DND-41 (cell line): Measurements from ENCODE around the gene YTHDC1.

ENCODE experiments used
- CTCF ChIP-seq: IDR thresholded peaks from 2 replicates; pipeline ENCODE4 v1.5.1; 2012; ENCODE audit warnings: borderline replicate concordance, low read length, moderate library complexity, mild to moderate bottlenecking; ENCODE audit not compliant: poor library complexity, severe bottlenecking; ENCODE audit errors: extremely low read depth
- EZH2 ChIP-seq: IDR thresholded peaks from 3 replicates; pipeline ENCODE4 v1.6.1; 2012; ENCODE audit warnings: borderline replicate concordance, low read depth, mild to moderate bottlenecking, moderate library complexity, low read length, inconsistent platforms; ENCODE audit not compliant: severe bottlenecking

- TF ChIP-seq CTCF (no peak), EZH2 (no peak)
Measured at GRCh38 chr4:68342134-68342533, 7.8 kb downstream of the YTHDC1 start.
